Epithelial cell of proximal tubule (primary cell): ENCODE results near the gene TNN. TPM values are rescaled to one million over a fixed set of nuclear protein-coding genes. Genes with fewer than 3 reads are reported as not detected.
"Not testable (repeated sequence)": the region's sequence is repeated elsewhere in the genome, so short reads cannot be mapped to it uniquely, and the experiment has no call there.

Experiments used
- DNase-seq: peaks from one replicate; pipeline ENCODE4 v3.0.0-alpha.2; 2011; ENCODE audit warnings: low read depth
- H3K4me3 ChIP-seq: 2 replicates; pipeline ENCODE4 v1.5.1; 2011; ENCODE audit warnings: low read depth, mild to moderate bottlenecking, low read length
- CTCF ChIP-seq: conservative IDR thresholded peaks from 2 replicates; pipeline ENCODE4 v1.5.1; 2012; ENCODE audit warnings: low read depth, mild to moderate bottlenecking, low read length
- total RNA-seq: library from RNA; depleted of rRNA; stranded (reverse); fragments of >200 nt; gene quantifications from 2 replicates; pipeline ENCODE4 v1.2.3, GENCODE V29; 2015

TNN gene, protein sequence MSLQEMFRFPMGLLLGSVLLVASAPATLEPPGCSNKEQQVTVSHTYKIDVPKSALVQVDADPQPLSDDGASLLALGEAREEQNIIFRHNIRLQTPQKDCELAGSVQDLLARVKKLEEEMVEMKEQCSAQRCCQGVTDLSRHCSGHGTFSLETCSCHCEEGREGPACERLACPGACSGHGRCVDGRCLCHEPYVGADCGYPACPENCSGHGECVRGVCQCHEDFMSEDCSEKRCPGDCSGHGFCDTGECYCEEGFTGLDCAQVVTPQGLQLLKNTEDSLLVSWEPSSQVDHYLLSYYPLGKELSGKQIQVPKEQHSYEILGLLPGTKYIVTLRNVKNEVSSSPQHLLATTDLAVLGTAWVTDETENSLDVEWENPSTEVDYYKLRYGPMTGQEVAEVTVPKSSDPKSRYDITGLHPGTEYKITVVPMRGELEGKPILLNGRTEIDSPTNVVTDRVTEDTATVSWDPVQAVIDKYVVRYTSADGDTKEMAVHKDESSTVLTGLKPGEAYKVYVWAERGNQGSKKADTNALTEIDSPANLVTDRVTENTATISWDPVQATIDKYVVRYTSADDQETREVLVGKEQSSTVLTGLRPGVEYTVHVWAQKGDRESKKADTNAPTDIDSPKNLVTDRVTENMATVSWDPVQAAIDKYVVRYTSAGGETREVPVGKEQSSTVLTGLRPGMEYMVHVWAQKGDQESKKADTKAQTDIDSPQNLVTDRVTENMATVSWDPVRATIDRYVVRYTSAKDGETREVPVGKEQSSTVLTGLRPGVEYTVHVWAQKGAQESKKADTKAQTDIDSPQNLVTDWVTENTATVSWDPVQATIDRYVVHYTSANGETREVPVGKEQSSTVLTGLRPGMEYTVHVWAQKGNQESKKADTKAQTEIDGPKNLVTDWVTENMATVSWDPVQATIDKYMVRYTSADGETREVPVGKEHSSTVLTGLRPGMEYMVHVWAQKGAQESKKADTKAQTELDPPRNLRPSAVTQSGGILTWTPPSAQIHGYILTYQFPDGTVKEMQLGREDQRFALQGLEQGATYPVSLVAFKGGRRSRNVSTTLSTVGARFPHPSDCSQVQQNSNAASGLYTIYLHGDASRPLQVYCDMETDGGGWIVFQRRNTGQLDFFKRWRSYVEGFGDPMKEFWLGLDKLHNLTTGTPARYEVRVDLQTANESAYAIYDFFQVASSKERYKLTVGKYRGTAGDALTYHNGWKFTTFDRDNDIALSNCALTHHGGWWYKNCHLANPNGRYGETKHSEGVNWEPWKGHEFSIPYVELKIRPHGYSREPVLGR (N-terminal part only)
- total RNA-seq = not detected in 2 replicates

- no peak for DNase-seq
- no peak for TF ChIP-seq CTCF
- H3K4me3 ChIP-seq = no peak within 1 kb of the TSS
These were observed at the start of gene TNN for GRCh38 chr1:175067362-175068106. Gene TNN, plus strand, starts transcription at chr1:175067833. Its CDS starts 9,586 bp downstream, at chr1:175077419.

DNA sequence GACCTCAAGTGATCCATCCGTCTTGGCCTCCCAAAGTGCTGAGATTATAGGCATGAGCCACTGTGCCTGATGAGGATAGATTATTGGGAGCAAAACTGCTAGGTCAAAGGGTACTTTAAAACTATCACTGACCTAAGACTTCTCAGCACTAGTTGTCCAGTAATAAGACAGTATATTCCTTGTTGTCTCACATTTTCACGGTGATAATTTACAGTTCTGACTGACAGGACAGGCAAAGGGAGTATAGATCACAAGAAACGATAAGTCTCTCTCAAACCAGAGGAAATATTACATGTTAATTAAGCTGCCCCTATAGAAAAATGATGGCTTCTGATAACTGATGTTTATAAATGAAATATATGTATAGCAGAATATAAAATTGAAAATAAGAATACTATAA lies 48.1 kb upstream of the TNN start:
- no peak for TF ChIP-seq CTCF
- H3K4me3 ChIP-seq = no peak overlapping the region
- no peak for DNase-seq

- H3K4me3 ChIP-seq = peak within 1 kb of the TSS; percentile 59
- peak; percentile 91 for DNase-seq
- no peak for TF ChIP-seq CTCF
These were observed 44.4 kb upstream of the TNN start, which contains the start of gene MRPS14 for GRCh38 chr1:175023043-175023921. Gene MRPS14, minus strand, starts transcription at chr1:175023425. Its CDS starts 17 bp downstream, at chr1:175023408.

DNA sequence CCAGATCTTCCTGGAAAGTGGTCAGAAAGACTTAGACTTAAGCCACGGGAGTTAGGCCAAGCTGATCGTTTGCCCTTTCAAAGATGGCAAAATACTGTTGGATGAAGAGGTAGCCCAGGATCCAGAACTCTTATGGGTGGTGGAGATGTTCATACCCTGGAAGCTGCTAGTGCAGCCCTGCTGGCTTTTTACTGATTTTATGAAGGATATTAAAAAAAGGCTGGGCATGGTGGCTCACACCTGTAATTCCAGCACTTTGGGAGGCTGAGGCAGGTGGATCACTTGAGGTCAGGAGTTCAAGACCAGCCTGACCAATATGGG lies 43.8 kb upstream of the TNN start:
- peak overlapping the region; percentile 59 for H3K4me3 ChIP-seq
- not testable (repeated sequence) for DNase-seq

DNA sequence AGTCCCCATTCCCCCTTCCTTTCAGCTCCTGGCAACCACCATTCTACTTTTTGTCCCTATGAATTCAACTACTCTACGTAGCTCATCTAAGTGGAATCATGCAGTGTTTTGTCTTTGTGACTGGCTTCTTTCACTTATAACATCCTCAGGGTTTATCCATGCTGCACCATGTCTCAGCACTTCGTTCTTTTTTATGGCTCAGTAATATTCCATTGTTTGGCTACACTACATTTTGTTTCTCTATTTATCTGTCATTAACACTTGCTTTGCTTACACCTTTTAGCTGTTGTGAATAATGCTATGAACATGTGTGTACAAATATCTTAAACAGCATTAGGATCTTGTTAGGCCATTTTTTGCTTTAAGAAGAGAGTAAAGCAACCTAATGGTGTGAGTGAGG lies 42.9 kb upstream of the TNN start:
- no peak for DNase-seq
- TF ChIP-seq CTCF = no peak
- no peak overlapping the region for H3K4me3 ChIP-seq

GRCh38 chr1:175033953-175034352 lies 33.7 kb upstream of the TNN start:
- H3K4me3 ChIP-seq = no peak overlapping the region
- DNase-seq = no peak
- TF ChIP-seq CTCF = no peak
